ENCODE data around the gene PODXL. TPM values are rescaled to one million over a fixed set of nuclear protein-coding genes. Genes with fewer than 3 reads are reported as not detected.

The PODXL gene
- total and polyA plus RNA-seq, 4 donors, result 1.2 to 3.6 (median 1.6) TPM

DNA sequence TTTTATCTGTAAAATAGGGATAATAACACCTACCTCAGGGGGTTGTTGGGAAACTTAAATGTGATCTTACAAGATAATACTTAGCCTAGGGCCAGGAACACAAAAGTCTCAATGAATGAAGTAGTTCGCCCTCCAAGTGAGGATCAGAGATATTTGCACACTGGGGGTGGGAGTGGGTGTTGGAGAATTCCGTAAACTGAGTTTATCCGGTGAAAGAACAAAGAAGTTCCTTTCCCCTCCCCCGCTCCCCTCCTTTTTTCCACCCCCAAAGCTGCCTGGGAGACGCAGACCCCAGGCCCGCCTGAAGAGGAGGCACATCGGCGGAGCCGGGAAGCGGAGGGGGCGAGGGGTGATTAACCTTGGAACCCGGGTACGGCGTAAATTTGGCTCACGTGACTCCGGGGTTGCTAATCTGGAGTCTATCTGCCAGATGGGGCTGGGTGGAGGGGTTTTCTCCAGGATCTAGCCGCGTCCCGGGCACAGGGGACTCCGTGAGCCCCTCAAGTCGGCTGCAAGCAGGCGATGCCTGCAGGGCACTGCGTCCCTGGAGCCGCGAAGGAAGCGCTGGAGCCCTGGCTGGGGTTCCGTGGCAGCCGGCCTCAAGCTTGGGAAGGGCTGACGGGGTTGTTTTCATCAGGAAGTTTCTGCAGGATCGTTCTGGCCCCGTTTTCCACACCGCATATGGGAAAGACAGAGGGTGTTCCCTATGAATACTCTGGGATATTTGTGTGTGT is 1.4 kb upstream of the PODXL start:
- 9% methylated on average over 32 of the region's 32 CpGs for WGBS
- H3K27ac ChIP-seq (ENCODE audit: low read depth in 1 of 2, low read length in 2 of 2), result no peak overlapping the region
- TF ChIP-seq EGR1 (IDR thresholded peaks at IDR 0.05; ENCODE audit: low read depth in 2 of 2) (no peak), TAF1 (conservative IDR thresholded peaks at IDR 0.05) (no peak), RXRA (IDR thresholded peaks at IDR 0.05) (no peak), YY1 (IDR thresholded peaks at IDR 0.05) (no peak), HNF4G (IDR thresholded peaks at IDR 0.05) (no peak), FOXA1 (IDR thresholded peaks at IDR 0.05) (no peak)
- TF ChIP-seq, protein P1, sequence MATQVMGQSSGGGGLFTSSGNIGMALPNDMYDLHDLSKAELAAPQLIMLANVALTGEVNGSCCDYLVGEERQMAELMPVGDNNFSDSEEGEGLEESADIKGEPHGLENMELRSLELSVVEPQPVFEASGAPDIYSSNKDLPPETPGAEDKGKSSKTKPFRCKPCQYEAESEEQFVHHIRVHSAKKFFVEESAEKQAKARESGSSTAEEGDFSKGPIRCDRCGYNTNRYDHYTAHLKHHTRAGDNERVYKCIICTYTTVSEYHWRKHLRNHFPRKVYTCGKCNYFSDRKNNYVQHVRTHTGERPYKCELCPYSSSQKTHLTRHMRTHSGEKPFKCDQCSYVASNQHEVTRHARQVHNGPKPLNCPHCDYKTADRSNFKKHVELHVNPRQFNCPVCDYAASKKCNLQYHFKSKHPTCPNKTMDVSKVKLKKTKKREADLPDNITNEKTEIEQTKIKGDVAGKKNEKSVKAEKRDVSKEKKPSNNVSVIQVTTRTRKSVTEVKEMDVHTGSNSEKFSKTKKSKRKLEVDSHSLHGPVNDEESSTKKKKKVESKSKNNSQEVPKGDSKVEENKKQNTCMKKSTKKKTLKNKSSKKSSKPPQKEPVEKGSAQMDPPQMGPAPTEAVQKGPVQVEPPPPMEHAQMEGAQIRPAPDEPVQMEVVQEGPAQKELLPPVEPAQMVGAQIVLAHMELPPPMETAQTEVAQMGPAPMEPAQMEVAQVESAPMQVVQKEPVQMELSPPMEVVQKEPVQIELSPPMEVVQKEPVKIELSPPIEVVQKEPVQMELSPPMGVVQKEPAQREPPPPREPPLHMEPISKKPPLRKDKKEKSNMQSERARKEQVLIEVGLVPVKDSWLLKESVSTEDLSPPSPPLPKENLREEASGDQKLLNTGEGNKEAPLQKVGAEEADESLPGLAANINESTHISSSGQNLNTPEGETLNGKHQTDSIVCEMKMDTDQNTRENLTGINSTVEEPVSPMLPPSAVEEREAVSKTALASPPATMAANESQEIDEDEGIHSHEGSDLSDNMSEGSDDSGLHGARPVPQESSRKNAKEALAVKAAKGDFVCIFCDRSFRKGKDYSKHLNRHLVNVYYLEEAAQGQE (IDR thresholded peaks at IDR 0.05), result no peak
- TF ChIP-seq, protein P2, sequence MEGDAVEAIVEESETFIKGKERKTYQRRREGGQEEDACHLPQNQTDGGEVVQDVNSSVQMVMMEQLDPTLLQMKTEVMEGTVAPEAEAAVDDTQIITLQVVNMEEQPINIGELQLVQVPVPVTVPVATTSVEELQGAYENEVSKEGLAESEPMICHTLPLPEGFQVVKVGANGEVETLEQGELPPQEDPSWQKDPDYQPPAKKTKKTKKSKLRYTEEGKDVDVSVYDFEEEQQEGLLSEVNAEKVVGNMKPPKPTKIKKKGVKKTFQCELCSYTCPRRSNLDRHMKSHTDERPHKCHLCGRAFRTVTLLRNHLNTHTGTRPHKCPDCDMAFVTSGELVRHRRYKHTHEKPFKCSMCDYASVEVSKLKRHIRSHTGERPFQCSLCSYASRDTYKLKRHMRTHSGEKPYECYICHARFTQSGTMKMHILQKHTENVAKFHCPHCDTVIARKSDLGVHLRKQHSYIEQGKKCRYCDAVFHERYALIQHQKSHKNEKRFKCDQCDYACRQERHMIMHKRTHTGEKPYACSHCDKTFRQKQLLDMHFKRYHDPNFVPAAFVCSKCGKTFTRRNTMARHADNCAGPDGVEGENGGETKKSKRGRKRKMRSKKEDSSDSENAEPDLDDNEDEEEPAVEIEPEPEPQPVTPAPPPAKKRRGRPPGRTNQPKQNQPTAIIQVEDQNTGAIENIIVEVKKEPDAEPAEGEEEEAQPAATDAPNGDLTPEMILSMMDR (IDR thresholded peaks at IDR 0.05; ENCODE audit: low read depth, low read length, missing input control), result no peak
- TF ChIP-seq, protein P3, sequence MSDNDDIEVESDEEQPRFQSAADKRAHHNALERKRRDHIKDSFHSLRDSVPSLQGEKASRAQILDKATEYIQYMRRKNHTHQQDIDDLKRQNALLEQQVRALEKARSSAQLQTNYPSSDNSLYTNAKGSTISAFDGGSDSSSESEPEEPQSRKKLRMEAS (IDR thresholded peaks at IDR 0.05), result no peak
- H3K4me1 ChIP-seq (ENCODE audit: control insufficient read depth in 4 of 4, insufficient read depth in 4 of 4, low read length in 3 of 4), result peaks cover 9 to 23% (median 13%) of the 10 kb centered on the region in 4 donors
- DNase-seq (ENCODE audit: low spot score), result no peak
- no peaks in the 10 kb centered on the region for H3K9me3 ChIP-seq (ENCODE audit: control insufficient read depth in 4 of 4, low read length in 3 of 4)
- H3K27me3 ChIP-seq (ENCODE audit: control insufficient read depth in 4 of 4, insufficient read depth in 4 of 4, low read length in 3 of 4), result peaks cover 0 to 3% (median 0%) of the 10 kb centered on the region in 4 donors
- no peaks in the 10 kb centered on the region for H3K36me3 ChIP-seq (ENCODE audit: control insufficient read depth in 4 of 4, insufficient read depth in 3 of 4, low read depth in 1 of 4, low read length in 3 of 4)
- peak overlapping the region in 1 of 3 donors; percentile 25 for H3K4me3 ChIP-seq (ENCODE audit: low read depth in 1 of 3, low read length in 3 of 3)
- no peak overlapping the region for H3K9ac ChIP-seq (ENCODE audit: low read depth in 1 of 2, low read length in 2 of 2)

DNA sequence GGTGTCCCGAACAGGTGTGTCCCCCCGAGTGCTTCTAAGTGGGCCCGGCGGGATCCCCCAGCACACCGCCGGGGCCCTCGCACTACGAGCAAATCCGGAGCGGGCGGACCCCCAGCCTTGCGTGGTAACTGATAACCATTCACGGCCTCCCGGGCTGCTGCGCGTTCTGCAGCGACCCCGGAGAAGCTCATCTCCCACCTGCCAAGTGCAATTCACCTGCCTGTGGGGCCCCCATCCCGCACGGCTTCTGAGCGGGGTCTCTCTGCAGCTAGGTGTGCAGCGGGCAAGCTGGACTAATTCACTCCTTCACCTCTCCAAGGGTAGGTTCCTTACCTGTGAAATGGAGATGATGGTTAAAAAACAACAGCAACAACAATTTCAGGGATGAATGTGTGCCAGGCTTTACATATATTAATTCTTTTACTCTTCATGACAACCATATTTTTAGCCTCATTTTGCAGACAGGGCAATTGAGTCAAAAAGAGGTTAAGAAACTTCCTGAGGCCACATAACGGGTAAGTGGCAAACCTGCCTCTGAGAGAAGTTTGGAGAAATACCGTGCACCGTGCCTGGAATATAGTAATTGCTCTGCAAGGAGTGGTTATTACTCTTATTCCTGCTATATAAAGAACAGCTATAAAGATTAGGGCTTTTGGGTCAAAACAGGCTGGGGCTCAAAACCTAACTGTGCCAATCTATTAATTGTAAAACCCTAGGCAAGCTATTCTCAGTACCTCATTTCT is 652 bp upstream of the PODXL start:
- DNase-seq (ENCODE audit: low spot score), result no peak
- WGBS, result 4% methylated on average over 25 of the region's 25 CpGs
- H3K9me3 ChIP-seq (ENCODE audit: control insufficient read depth in 4 of 4, low read length in 3 of 4), result no peaks in the 10 kb centered on the region

More for the DNA sequence above, 652 bp upstream of the PODXL start:
- H3K4me1 ChIP-seq (ENCODE audit: control insufficient read depth in 4 of 4, insufficient read depth in 4 of 4, low read length in 3 of 4), result peaks cover 9 to 23% (median 13%) of the 10 kb centered on the region in 4 donors
- TF ChIP-seq RXRA (IDR thresholded peaks at IDR 0.05) (no peak), SP1 (IDR thresholded peaks at IDR 0.05) (no peak), NR2F2 (IDR thresholded peaks at IDR 0.05) (no peak), TAF1 (conservative IDR thresholded peaks at IDR 0.05) (no peak), FOXA2 (IDR thresholded peaks at IDR 0.05) (no peak), FOXA1 (IDR thresholded peaks at IDR 0.05) (no peak), HNF4A (conservative IDR thresholded peaks at IDR 0.05) (no peak), JUND (IDR thresholded peaks at IDR 0.05) (no peak), GABPA (IDR thresholded peaks at IDR 0.05 in 1 of 2, conservative IDR thresholded peaks at IDR 0.05 in 1 of 2) (no peak)
- TF ChIP-seq, protein P1 (IDR thresholded peaks at IDR 0.05), result no peak
- TF ChIP-seq, protein P4, sequence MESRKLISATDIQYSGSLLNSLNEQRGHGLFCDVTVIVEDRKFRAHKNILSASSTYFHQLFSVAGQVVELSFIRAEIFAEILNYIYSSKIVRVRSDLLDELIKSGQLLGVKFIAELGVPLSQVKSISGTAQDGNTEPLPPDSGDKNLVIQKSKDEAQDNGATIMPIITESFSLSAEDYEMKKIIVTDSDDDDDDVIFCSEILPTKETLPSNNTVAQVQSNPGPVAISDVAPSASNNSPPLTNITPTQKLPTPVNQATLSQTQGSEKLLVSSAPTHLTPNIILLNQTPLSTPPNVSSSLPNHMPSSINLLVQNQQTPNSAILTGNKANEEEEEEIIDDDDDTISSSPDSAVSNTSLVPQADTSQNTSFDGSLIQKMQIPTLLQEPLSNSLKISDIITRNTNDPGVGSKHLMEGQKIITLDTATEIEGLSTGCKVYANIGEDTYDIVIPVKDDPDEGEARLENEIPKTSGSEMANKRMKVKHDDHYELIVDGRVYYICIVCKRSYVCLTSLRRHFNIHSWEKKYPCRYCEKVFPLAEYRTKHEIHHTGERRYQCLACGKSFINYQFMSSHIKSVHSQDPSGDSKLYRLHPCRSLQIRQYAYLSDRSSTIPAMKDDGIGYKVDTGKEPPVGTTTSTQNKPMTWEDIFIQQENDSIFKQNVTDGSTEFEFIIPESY (IDR thresholded peaks at IDR 0.05), result no peak
- no peaks in the 10 kb centered on the region for H3K36me3 ChIP-seq (ENCODE audit: control insufficient read depth in 4 of 4, insufficient read depth in 3 of 4, low read depth in 1 of 4, low read length in 3 of 4)
- H3K27me3 ChIP-seq (ENCODE audit: control insufficient read depth in 4 of 4, insufficient read depth in 4 of 4, low read length in 3 of 4), result peaks cover 0 to 3% (median 0%) of the 10 kb centered on the region in 4 donors
- peak overlapping the region in 1 of 2 donors; percentile 5 for H3K9ac ChIP-seq (ENCODE audit: low read depth in 1 of 2, low read length in 2 of 2)
- no peak overlapping the region for H3K27ac ChIP-seq (ENCODE audit: low read depth in 1 of 2, low read length in 2 of 2)
- peak overlapping the region in 1 of 3 donors; percentile 62 for H3K4me3 ChIP-seq (ENCODE audit: low read depth in 1 of 3, low read length in 3 of 3)
